HG03565 (cell line): Measurements from ENCODE around the gene FAM89B.

Experiments used
- ATAC-seq: cut with Tn5 transposase; IDR thresholded peaks from one replicate; pipeline ENCODE4 v1.9.1; 2021; ENCODE audit warnings: mild to moderate bottlenecking, moderate library complexity; ENCODE audit not compliant: unreplicated experiment

FAM89B gene

GRCh38 chr11:65538915-65539743 is 33.2 kb upstream of the FAM89B start:
- ATAC-seq: no peak

DNA sequence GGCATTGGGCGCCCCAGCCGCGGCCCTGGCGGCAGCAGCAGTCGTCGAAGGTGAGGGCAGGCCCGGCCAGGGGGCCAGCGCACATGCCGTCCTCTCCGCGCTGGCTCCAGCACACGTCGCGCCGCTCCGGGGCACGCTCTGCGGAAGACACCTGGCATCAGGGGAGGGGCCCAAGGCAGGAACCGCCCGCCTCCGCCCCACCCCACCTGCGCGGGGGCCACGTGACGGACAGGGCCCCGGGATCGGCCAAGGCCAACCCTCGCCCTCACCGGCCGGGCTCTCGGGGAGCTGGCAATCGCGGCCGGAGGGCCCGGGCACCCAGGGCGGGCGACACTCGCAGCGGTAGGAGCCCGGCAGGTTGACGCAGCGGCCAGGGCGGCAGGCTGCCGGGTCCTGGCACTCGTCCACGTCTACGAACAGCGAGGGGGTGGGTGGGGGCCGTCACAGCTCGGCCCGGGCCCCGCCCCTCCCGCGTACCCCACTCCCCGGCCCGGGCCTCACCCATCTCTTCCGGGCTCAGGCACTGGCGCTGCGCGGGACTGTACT is 32.5 kb upstream of the FAM89B start:
- ATAC-seq: peak; percentile 33

DNA sequence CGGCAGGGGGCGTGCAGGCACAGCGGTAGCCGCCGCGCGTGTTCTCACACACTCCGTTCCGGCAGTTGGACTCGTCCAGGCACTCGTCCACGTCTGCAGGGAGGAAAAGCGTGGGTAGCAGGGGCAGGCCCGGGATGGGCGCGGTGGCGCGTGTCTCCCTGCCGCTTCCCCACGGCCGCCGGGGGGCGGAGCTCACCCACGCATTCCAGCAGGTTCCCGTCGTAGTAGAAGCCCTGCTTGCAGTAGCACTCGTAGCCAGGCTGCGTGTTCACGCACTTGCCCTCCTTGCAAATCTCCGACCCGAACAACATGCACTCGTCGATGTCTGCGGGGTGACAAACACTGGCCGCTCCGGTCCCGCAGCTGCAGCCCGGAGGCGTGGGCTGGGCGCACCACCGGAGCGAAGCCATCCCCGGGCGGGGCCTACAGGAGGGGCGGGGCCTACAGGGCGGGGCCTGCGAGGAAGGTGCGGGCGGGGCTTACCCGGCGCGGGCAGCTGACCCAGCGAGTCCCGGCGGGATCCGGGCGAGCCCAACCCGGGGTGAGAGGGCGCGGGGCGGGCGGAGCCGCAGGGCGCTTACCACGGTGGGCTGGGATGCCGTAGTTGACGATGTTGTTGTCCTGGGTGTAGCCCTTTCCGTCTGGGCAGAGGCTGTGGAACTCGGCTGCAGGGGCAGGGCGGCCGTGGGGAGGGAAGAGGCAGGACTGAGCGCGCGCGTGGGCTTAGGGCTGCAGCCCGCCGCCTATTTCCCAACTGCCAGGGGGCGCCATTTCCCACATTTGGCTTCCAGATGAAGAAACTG is 31.8 kb upstream of the FAM89B start:
- peak; percentile 38 for ATAC-seq

GRCh38 chr11:65541093-65541982 is 31.0 kb upstream of the FAM89B start:
- ATAC-seq: no peak

DNA sequence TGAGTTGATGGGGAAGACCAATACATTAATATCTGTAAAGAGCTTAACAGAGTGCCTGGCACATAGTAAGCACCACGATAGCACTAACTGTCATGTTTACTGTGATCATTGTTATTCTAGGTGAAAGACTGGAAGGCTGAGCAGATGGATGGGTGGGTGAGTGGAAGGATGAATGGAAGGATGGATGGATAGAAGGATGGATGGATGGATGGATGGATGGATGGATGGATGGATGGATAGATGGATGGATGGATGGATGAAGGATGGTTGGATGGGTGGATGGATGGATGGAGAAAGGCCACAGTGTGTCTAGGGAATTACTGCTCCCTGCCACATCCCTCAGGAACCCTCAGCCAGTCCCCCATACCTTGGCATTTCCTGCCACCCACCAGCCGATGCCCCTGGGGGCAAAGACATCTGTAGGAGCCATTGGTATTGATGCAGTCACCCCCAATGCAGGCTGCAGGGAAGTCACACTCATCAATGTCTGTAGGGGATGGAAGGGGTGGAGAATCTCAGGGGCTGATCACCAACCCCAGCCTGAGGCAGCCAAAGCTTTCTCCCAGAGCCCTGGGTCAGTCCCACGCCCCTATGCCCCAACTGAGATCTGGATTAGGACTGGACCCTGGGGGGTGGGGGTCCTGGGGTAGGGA is 29.5 kb upstream of the FAM89B start:
- no peak for ATAC-seq

DNA sequence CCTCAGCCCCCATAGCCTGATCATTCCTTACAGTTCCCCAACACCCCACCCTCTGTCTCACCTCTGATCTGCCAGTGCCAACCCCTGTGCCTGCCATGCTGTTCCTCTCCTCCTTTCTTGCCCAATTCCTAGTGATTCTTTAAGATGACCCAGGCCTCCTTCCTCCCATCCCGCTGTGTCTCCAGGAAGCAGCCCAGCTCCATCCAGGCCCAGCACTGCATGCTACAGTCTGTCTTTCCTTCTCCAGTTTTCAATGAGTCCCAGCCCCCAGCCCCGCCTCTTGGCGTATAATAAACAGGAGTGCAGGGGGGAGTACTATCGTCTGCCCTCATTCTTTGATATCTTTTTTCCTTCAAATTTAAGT is 26.5 kb upstream of the FAM89B start:
- no peak for ATAC-seq

- peak; percentile 43 for ATAC-seq
Measured at GRCh38 chr11:65546217-65546958, 25.9 kb upstream of the FAM89B start.

GRCh38 chr11:65547446-65548125 is 24.8 kb upstream of the FAM89B start:
- no peak for ATAC-seq

- no peak for ATAC-seq
Measured at GRCh38 chr11:65548395-65548794, 23.9 kb upstream of the FAM89B start.

GRCh38 chr11:65549096-65549495 is 23.2 kb upstream of the FAM89B start:
- ATAC-seq: no peak

- no peak for ATAC-seq
Measured at GRCh38 chr11:65551572-65552387, 20.6 kb upstream of the FAM89B start.

- ATAC-seq: no peak
Measured at GRCh38 chr11:65552388-65552951, 19.9 kb upstream of the FAM89B start.

DNA sequence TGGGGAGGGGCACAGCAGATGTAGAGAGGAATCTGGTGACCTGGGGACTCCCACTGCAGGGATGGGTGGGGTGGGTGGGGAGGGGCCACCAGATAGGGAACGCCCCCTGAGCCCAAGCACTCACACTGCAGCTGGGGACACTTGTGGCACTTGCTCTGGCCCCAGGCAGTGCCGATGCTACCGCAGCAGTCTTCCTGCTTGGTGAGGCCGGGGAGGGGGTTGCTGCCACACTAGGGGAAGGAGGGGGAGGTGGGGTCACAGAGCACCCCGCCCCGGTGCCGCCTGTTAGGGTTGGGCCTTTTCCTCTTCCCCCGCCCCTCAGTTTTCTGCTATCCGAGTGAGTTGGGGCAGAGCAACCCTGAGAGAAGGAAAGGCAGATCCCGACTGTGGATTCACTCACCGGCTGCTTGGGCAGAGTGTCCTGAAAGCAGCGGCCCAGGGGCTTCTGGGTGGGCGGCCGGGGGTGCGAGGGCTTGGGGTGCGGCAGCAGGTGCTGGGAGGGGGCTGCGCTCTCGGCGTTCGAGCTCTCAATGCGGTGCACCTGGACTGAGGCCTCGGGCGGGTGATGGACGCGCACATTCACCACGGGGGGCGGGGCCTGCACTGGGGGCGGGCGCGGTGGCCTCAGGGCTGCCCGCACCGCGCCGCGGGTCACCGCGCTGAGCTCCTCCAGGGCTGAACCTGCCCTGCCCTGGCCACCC is 18.9 kb upstream of the FAM89B start:
- no peak for ATAC-seq

DNA sequence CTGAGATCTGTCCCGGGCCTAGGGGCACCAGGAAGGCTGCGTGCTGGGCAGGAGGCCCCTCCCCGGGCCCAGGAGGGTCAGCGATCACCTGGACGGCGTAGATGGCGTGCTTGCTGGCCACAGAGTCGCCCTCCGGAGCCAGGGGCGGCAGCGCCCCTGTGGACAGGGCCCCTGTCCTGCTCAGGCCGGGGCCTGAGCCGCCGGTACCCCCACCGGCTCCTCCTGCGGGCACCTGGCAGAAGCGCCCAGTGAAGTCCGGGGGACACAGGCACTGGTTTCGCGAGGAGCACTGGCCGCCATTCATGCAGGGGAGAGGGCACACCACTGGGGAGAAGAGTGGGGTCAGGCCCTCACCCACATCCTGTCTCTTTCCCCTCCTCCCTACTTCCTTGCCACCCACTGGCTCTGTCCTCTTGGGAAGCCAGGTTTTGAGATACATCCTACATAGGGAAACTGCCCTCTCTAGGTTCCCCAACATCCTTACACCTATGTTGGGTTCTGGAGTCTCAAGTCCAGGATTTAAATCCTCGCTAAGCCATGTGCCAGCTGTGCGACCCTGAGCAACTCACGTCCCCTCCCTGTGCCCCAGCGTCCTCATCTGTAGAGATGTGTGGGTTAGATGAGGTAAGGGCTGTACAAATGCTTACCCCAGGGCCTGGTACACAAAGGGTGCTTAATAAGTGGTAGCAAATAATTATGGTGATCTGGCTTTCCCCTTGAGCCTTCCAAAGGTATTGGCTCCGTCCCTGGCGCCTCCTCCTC is 18.1 kb upstream of the FAM89B start:
- ATAC-seq: no peak

DNA sequence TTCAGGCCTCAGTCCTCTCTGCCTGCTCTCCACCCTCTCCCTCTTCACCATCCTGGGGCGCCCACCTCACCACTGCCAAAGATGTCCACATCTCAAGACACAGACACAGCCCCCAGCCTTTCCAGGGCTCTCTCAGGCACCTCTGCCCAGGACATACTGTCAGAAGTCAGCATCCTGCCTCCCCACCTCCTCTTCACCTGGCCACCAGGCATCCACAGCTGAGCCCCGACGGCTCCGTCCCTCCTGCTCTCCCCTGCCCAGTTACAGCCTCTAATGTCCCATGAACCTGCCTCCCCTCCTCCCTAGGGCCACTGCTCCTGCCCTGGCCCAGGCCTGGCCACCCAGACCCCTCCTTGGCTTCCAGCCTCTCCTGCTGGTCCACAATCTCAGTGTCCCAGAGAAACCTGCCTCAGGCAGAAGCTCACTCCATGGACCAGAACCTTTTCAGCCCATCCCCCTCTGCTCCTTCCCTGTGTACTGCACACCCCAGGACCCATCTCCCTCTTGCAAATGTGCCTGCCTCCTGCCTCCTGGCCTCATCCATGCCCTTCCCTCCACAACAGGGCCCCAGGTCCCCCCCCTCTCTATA is 17.4 kb upstream of the FAM89B start:
- no peak for ATAC-seq

DNA sequence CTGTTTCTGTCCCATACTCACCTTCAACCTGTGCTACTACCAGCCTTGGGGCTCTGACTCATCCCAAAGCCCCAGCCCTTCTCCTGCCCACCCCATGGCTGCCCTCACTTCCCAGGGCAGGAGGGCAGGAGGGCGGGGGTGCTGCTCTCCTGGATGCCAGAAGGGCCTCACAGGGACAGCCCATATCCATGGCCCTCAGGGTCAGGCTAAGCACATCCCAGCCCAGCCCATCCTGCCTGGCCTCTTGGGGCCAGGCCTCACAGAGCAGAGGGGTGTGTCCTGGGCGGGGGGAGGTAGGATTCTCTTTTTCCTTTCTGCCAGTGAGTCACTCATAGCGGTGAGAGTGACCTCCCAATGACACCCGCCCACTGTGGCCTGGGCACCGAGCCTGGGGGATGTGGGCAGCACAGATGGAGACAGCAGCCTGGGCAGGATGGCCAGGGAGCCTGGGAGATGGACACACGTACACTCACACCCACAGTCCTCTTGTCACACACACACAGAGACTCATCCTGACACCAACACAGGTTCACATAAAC is 16.6 kb upstream of the FAM89B start:
- ATAC-seq: no peak
